ENCODE results near the gene ZFAND5. TPM values are rescaled to one million over a fixed set of nuclear protein-coding genes. Genes with fewer than 3 reads are reported as not detected.

Gene ZFAND5
- polyA plus RNA-seq, 1 of the 3 experiments (the other 2 are of a cell fraction), result 58.8 TPM

DNA sequence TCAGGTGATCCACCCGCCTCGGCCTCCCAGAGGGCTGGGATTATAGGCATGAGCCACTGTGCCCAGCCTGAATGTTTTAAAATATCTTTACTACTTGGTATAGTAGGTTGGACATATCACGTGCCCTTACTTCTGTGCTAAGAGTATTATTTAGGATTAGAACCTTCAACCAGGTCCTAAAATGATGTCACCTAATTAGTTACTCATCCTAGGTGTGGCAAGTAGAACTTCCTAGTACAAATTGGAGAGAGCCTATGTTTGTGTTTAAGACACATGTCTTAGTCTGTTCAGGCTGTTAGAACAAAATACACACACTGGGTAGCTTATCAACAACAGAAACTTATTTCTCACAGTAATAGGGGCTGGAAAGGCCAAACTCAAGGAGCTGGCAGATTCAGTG lies 51.5 kb downstream of the ZFAND5 start:
- ChIA-PET CTCF (no interaction called here), POLR2A (no interaction called here)
- no peaks in the 10 kb centered on the region for H4K20me1 ChIP-seq (ENCODE audit: insufficient read depth)
- H3K27ac ChIP-seq (ENCODE audit: low read depth in 2 of 2, low read length in 1 of 2), result no peak overlapping the region
- 0 out of 2 replicates have a peak, but pooled peaks cover 5% of the 10 kb centered on the region for H3K27me3 ChIP-seq (ENCODE audit: insufficient read depth)
- H3K4me3 ChIP-seq (ENCODE audit: low read depth in 2 of 2, low read length in 1 of 2), result no peak overlapping the region
- TF ChIP-seq FOXJ3 (CRISPR knock-in tag; IDR thresholded peaks at IDR 0.05), result no peak
- no peak for TF ChIP-seq NRF1 (IDR thresholded peaks at IDR 0.05; ENCODE audit: low read depth, low read length)
- no peak for TF ChIP-seq ELF1 (IDR thresholded peaks at IDR 0.05)
- TF ChIP-seq, protein P1, sequence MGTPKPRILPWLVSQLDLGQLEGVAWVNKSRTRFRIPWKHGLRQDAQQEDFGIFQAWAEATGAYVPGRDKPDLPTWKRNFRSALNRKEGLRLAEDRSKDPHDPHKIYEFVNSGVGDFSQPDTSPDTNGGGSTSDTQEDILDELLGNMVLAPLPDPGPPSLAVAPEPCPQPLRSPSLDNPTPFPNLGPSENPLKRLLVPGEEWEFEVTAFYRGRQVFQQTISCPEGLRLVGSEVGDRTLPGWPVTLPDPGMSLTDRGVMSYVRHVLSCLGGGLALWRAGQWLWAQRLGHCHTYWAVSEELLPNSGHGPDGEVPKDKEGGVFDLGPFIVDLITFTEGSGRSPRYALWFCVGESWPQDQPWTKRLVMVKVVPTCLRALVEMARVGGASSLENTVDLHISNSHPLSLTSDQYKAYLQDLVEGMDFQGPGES (IDR thresholded peaks at IDR 0.05; ENCODE audit: low read depth, low read length), result no peak
- TF ChIP-seq, protein P2, sequence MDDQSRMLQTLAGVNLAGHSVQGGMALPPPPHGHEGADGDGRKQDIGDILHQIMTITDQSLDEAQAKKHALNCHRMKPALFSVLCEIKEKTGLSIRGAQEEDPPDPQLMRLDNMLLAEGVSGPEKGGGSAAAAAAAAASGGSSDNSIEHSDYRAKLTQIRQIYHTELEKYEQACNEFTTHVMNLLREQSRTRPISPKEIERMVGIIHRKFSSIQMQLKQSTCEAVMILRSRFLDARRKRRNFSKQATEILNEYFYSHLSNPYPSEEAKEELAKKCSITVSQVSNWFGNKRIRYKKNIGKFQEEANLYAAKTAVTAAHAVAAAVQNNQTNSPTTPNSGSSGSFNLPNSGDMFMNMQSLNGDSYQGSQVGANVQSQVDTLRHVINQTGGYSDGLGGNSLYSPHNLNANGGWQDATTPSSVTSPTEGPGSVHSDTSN (IDR thresholded peaks at IDR 0.05), result no peak
- no peak for TF ChIP-seq RCOR1 (IDR thresholded peaks at IDR 0.05; ENCODE audit: low read length)
- no peak for TF ChIP-seq FOXM1 (IDR thresholded peaks at IDR 0.05; ENCODE audit: low read depth)
- TF ChIP-seq TEAD4 (IDR thresholded peaks at IDR 0.05; ENCODE audit: borderline replicate concordance, insufficient read depth), result no peak
- TF ChIP-seq YY1 (IDR thresholded peaks at IDR 0.05; ENCODE audit: low read depth), result no peak
- TF ChIP-seq, protein P3, sequence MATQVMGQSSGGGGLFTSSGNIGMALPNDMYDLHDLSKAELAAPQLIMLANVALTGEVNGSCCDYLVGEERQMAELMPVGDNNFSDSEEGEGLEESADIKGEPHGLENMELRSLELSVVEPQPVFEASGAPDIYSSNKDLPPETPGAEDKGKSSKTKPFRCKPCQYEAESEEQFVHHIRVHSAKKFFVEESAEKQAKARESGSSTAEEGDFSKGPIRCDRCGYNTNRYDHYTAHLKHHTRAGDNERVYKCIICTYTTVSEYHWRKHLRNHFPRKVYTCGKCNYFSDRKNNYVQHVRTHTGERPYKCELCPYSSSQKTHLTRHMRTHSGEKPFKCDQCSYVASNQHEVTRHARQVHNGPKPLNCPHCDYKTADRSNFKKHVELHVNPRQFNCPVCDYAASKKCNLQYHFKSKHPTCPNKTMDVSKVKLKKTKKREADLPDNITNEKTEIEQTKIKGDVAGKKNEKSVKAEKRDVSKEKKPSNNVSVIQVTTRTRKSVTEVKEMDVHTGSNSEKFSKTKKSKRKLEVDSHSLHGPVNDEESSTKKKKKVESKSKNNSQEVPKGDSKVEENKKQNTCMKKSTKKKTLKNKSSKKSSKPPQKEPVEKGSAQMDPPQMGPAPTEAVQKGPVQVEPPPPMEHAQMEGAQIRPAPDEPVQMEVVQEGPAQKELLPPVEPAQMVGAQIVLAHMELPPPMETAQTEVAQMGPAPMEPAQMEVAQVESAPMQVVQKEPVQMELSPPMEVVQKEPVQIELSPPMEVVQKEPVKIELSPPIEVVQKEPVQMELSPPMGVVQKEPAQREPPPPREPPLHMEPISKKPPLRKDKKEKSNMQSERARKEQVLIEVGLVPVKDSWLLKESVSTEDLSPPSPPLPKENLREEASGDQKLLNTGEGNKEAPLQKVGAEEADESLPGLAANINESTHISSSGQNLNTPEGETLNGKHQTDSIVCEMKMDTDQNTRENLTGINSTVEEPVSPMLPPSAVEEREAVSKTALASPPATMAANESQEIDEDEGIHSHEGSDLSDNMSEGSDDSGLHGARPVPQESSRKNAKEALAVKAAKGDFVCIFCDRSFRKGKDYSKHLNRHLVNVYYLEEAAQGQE (IDR thresholded peaks at IDR 0.05; ENCODE audit: low read depth, low read length), result no peak
- TF ChIP-seq, protein P4, sequence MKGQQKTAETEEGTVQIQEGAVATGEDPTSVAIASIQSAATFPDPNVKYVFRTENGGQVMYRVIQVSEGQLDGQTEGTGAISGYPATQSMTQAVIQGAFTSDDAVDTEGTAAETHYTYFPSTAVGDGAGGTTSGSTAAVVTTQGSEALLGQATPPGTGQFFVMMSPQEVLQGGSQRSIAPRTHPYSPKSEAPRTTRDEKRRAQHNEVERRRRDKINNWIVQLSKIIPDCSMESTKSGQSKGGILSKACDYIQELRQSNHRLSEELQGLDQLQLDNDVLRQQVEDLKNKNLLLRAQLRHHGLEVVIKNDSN (IDR thresholded peaks at IDR 0.05; ENCODE audit: borderline replicate concordance, low read depth), result no peak
- no peak for TF ChIP-seq RAD21 (IDR thresholded peaks at IDR 0.05; ENCODE audit: low read length)
- no peak for TF ChIP-seq TCF12 (IDR thresholded peaks at IDR 0.05)
- no peak for TF ChIP-seq NFIC (IDR thresholded peaks at IDR 0.05; ENCODE audit: borderline replicate concordance)
- no peak for TF ChIP-seq JUND (IDR thresholded peaks at IDR 0.05)
- no peak for TF ChIP-seq EP300 (IDR thresholded peaks at IDR 0.05; ENCODE audit: borderline replicate concordance in 1 of 2, low read depth in 1 of 2, low read length in 1 of 2)
- no peak for TF ChIP-seq POLR2AphosphoS5 (IDR thresholded peaks at IDR 0.05; ENCODE audit: low read depth, low read length)
- TF ChIP-seq SMC3 (IDR thresholded peaks at IDR 0.05; ENCODE audit: low read depth, low read length), result no peak
- TF ChIP-seq CHD2 (IDR thresholded peaks at IDR 0.05; ENCODE audit: low read length, partially characterized antibody), result no peak
- TF ChIP-seq MEF2A (IDR thresholded peaks at IDR 0.05; ENCODE audit: borderline replicate concordance, low read depth), result no peak
- WGBS (ENCODE audit: low lambda C conversion rate), result 78% methylated on average over 3 of the region's 3 CpGs
- H3K4me1 ChIP-seq (ENCODE audit: control insufficient read depth in 1 of 2, insufficient read depth in 2 of 2, low read depth in 1 of 2, low read length in 1 of 2), result peaks cover 0 to 2% of the 10 kb centered on the region in 2 experiments; a peak in 1 of 4 replicates
- H3F3A ChIP-seq (replicated peaks; ENCODE audit: insufficient read depth), result peaks cover 3% of the 10 kb centered on the region
- H2AFZ ChIP-seq (ENCODE audit: low read depth), result no peak overlapping the region
- no peaks in the 10 kb centered on the region for H3K36me3 ChIP-seq (replicated peaks in 1 of 2; ENCODE audit: control insufficient read depth in 1 of 2, insufficient read depth in 2 of 2, low read length in 1 of 2)
- H3K9me3 ChIP-seq, result no peaks in the 10 kb centered on the region
- DNase-seq, result no peak
- no peak overlapping the region for H3K9ac ChIP-seq
- H3K79me2 ChIP-seq (ENCODE audit: insufficient read depth), result no peaks in the 10 kb centered on the region
- H3K4me2 ChIP-seq, result no peak overlapping the region
- no peaks in the 10 kb centered on the region for H3K9me2 ChIP-seq
